Neural progenitor cell (in vitro differentiated cells): ENCODE results near the gene SCGB1C2. TPM values are rescaled to one million over a fixed set of nuclear protein-coding genes. Genes with fewer than 3 reads are reported as not detected.

ENCODE experiments used
- DNase-seq: peaks from one replicate; pipeline ENCODE4 v3.0.0-alpha.2; 2016; ENCODE audit warnings: low spot score
- H2AFZ ChIP-seq: fragments of 200-600 bp; sonication (generic); replicated peaks from 2 replicates; pipeline ENCODE4 v1.6.1; 2016; ENCODE audit warnings: antibody characterized with exemption
- H3F3A ChIP-seq: fragments of 200-600 bp; sonication (generic); 2 replicates; pipeline ENCODE4 v1.6.1; 2016; ENCODE audit warnings: antibody characterized with exemption, low read depth
- H3K27ac ChIP-seq: fragments of 200-600 bp; sonication (generic); 2 replicates; pipeline ENCODE4 v1.5.1; 2016; ENCODE audit warnings: mild to moderate bottlenecking
- H3K27me3 ChIP-seq: fragments of 200-600 bp; sonication (generic); 2 replicates; pipeline ENCODE4 v1.6.1; 2016; ENCODE audit warnings: mild to moderate bottlenecking, moderate library complexity
- H3K36me3 ChIP-seq: fragments of 200-600 bp; sonication (generic); 2 replicates; pipeline ENCODE4 v1.5.1; 2016
- H3K4me1 ChIP-seq: fragments of 200-600 bp; sonication (generic); 2 replicates; pipeline ENCODE4 v1.6.1; 2016; ENCODE audit warnings: mixed run types
- H3K4me2 ChIP-seq: fragments of 200-600 bp; sonication (generic); 2 replicates; pipeline ENCODE4 v1.6.1; 2016
- H3K4me3 ChIP-seq: fragments of 200-600 bp; sonication (generic); 2 replicates; pipeline ENCODE4 v1.5.1; 2016
- H3K79me2 ChIP-seq: fragments of 200-600 bp; sonication (generic); 2 replicates; pipeline ENCODE4 v1.6.1; 2016; ENCODE audit warnings: low read depth
- H3K9ac ChIP-seq: fragments of 200-600 bp; sonication (generic); 2 replicates; pipeline ENCODE4 v1.6.1; 2016
- H3K9me3 ChIP-seq: fragments of 200-600 bp; sonication (generic); 2 replicates; pipeline ENCODE4 v1.5.1; 2016; ENCODE audit warnings: low read depth
- H4K20me1 ChIP-seq: fragments of 200-600 bp; sonication (generic); 2 replicates; pipeline ENCODE4 v1.6.1; 2016; ENCODE audit warnings: low read depth
- H3K27ac Mint-ChIP-seq: 3 replicates; pipeline ENCODE4 v1.8.0; 2021; ENCODE audit warnings: mixed read lengths
- H3K27me3 Mint-ChIP-seq: 2 replicates; pipeline ENCODE4 v1.8.0; 2022; ENCODE audit warnings: low read depth, mild to moderate bottlenecking, inconsistent platforms, moderate library complexity, mixed read lengths; ENCODE audit not compliant: insufficient read depth
- H3K36me3 Mint-ChIP-seq: 3 replicates; pipeline ENCODE4 v1.8.0; 2021; ENCODE audit warnings: mixed read lengths
- H3K4me1 Mint-ChIP-seq: 3 replicates; pipeline ENCODE4 v1.8.0; 2021; ENCODE audit warnings: mixed read lengths
- H3K4me3 Mint-ChIP-seq: 3 replicates; pipeline ENCODE4 v1.8.0; 2021; ENCODE audit warnings: mild to moderate bottlenecking, moderate library complexity, mixed read lengths
- H3K9me3 Mint-ChIP-seq: 3 replicates; pipeline ENCODE4 v1.8.0; 2020; ENCODE audit warnings: mixed read lengths
- CTCF ChIP-seq: fragments of 200-600 bp; sonication (generic); IDR thresholded peaks from 2 replicates; pipeline ENCODE4 v1.5.1; 2017; ENCODE audit warnings: antibody characterized with exemption, mild to moderate bottlenecking
- EZH2 ChIP-seq: fragments of 200-600 bp; sonication (generic); IDR thresholded peaks from 2 replicates; pipeline ENCODE4 v1.6.1; 2017; ENCODE audit warnings: antibody characterized with exemption, mild to moderate bottlenecking, moderate library complexity
- EZH2phosphoT487 ChIP-seq: fragments of 200-600 bp; sonication (generic); IDR thresholded peaks from 2 replicates; pipeline ENCODE4 v1.6.1; 2017; ENCODE audit warnings: antibody characterized with exemption
- total RNA-seq: library from RNA; depleted of rRNA; stranded (reverse); fragments of >200 nt; gene quantifications from 2 replicates; pipeline ENCODE4 v1.2.3, GENCODE V29; 2015; ENCODE audit warnings: low replicate concordance

The SCGB1C2 gene
- total RNA-seq, 1 donor from 2014 or later = not detected

GRCh38 chr17:158379-158778 is 21.0 kb downstream of the SCGB1C2 start:
- Histone ChIP-seq H3K4me1 (no peaks in the 10 kb centered on the region), H4K20me1 (no peaks in the 10 kb centered on the region)

DNA sequence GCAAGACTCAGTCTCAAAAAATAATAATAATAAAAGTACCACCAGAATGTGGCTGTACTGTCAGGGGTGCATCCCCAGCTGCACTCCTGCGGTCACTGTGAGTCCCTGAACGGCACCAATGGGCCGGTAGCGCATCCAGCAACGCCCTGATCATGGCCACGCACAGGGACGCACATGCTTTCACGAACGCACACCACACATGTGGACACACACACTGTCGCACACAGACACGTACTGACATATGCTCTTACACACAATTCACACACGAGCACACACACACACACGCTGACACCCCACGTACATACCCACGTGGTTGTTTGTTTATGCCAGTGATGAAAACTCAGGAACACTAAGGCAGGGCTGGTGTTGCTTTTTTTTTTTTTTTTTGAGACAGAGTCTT is 22.2 kb downstream of the SCGB1C2 start:
- Histone ChIP-seq H3K36me3 (no peaks in the 10 kb centered on the region), H3K9me3 (no peaks in the 10 kb centered on the region), H3K4me1 (peaks cover 5% of the 10 kb centered on the region), H4K20me1 (no peaks in the 10 kb centered on the region), H3K27ac (no peak overlapping the region), H3K4me3 (no peak overlapping the region), H3K4me2 (no peak overlapping the region), H3K9ac (no peak overlapping the region), H3K79me2 (no peaks in the 10 kb centered on the region), H3K27me3 (no peaks in the 10 kb centered on the region), H3F3A (no peaks in the 10 kb centered on the region), H2AFZ (no peak overlapping the region)
- H3K4me3 Mint-ChIP-seq = no peak overlapping the region
- H3K9me3 Mint-ChIP-seq = no peaks in the 10 kb centered on the region
- peaks cover 10% of the 10 kb centered on the region for H3K4me1 Mint-ChIP-seq
- TF ChIP-seq CTCF (no peak), EZH2phosphoT487 (no peak), EZH2 (no peak)
- no peaks in the 10 kb centered on the region for H3K36me3 Mint-ChIP-seq
- no peak for DNase-seq
- no peak overlapping the region for H3K27ac Mint-ChIP-seq
- H3K27me3 Mint-ChIP-seq = peaks cover 4% of the 10 kb centered on the region

More at GRCh38 chr17:158379-158778, 21.0 kb downstream of the SCGB1C2 start:
- no peaks in the 10 kb centered on the region for H3F3A ChIP-seq
- H3K36me3 ChIP-seq = no peaks in the 10 kb centered on the region
- Mint-ChIP-seq H3K9me3 (no peaks in the 10 kb centered on the region), H3K27ac (peak overlapping the region; percentile 57), H3K4me1 (peaks cover 5% of the 10 kb centered on the region), H3K36me3 (no peaks in the 10 kb centered on the region), H3K27me3 (peaks cover 5% of the 10 kb centered on the region), H3K4me3 (no peak overlapping the region)
- H3K4me2 ChIP-seq = no peak overlapping the region
- H3K27me3 ChIP-seq = no peaks in the 10 kb centered on the region
- H3K27ac ChIP-seq = no peak overlapping the region
- no peak for DNase-seq
- H3K9ac ChIP-seq = no peak overlapping the region
- H3K4me3 ChIP-seq = no peak overlapping the region
- TF ChIP-seq EZH2phosphoT487 = no peak
- no peak for TF ChIP-seq CTCF
- TF ChIP-seq EZH2 = no peak
- no peaks in the 10 kb centered on the region for H3K79me2 ChIP-seq
- H2AFZ ChIP-seq = no peak overlapping the region
- H3K9me3 ChIP-seq = no peaks in the 10 kb centered on the region

DNA sequence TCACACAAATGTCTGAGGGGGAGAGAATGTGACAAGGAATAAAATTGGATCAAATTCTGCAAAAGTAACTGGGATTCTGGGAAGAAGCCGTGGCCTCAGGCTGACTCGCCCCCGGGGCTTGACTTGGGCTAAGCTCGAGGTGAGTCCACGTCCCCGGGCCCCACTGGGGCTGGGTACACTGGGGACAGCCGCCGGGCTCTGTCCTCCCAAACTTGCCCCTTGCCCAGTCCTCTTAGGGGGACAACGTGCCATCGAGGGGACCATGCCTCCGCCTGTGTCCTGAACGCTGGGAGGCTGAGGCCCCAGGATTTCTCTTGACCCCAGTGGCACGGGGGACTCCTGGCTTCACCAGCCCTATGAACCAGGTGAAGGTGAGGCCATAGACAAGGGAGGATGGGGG is 23.0 kb downstream of the SCGB1C2 start:
- H3K79me2 ChIP-seq = no peaks in the 10 kb centered on the region
- Mint-ChIP-seq H3K4me1 (peaks cover 12% of the 10 kb centered on the region), H3K9me3 (no peaks in the 10 kb centered on the region), H3K36me3 (no peaks in the 10 kb centered on the region), H3K27me3 (peaks cover 4% of the 10 kb centered on the region), H3K27ac (no peak overlapping the region), H3K4me3 (no peak overlapping the region)
- H3K27me3 ChIP-seq = no peaks in the 10 kb centered on the region
- H3K36me3 ChIP-seq = no peaks in the 10 kb centered on the region
- no peaks in the 10 kb centered on the region for H3F3A ChIP-seq
- H3K4me2 ChIP-seq = no peak overlapping the region
- H3K4me1 ChIP-seq = peaks cover 9% of the 10 kb centered on the region
- H3K27ac ChIP-seq = no peak overlapping the region
- TF ChIP-seq EZH2 = no peak
- no peak for TF ChIP-seq EZH2phosphoT487
- no peak for TF ChIP-seq CTCF
- no peaks in the 10 kb centered on the region for H4K20me1 ChIP-seq
- no peak for DNase-seq
- H3K9me3 ChIP-seq = no peaks in the 10 kb centered on the region
- no peak overlapping the region for H3K9ac ChIP-seq
- H2AFZ ChIP-seq = no peak overlapping the region
- H3K4me3 ChIP-seq = no peak overlapping the region
